ENCODE results near the gene SEMA3A. TPM values are rescaled to one million over a fixed set of nuclear protein-coding genes. Genes with fewer than 3 reads are reported as not detected.
"Not testable (repeated sequence)": the region's sequence is repeated elsewhere in the genome, so short reads cannot be mapped to it uniquely, and the experiment has no call there.

Gene SEMA3A
- polyA plus RNA-seq, 1 donor from 2014 or later, result 0.08 TPM

GRCh38 chr7:84091318-84091717 lies 103.3 kb downstream of the SEMA3A start:
- Mint-ChIP-seq H3K36me3 (no peaks in the 10 kb centered on the region), H3K4me3 (no peak overlapping the region), H3K4me1 (peaks cover 0 to 3% (median 0%) of the 10 kb centered on the region in 3 donors), H3K27me3 (no peaks in the 10 kb centered on the region), H3K9me3 (peaks cover 0 to 9% (median 2%) of the 10 kb centered on the region in 3 donors), H3K27ac (no peak overlapping the region)

- no peaks in the 10 kb centered on the region for H3K27me3 Mint-ChIP-seq
- H3K27ac Mint-ChIP-seq, result no peak overlapping the region
Observed at GRCh38 chr7:84088802-84089201, 105.8 kb downstream of the SEMA3A start.

GRCh38 chr7:84085998-84086397 lies 108.6 kb downstream of the SEMA3A start:
- no peak overlapping the region for H3K27ac Mint-ChIP-seq
- no peaks in the 10 kb centered on the region for H3K4me1 Mint-ChIP-seq
- no peaks in the 10 kb centered on the region for H3K27me3 Mint-ChIP-seq
- peaks cover 0 to 2% (median 0%) of the 10 kb centered on the region in 3 donors for H3K9me3 Mint-ChIP-seq
- H3K4me3 Mint-ChIP-seq, result no peak overlapping the region
- H3K36me3 Mint-ChIP-seq, result no peaks in the 10 kb centered on the region

More at GRCh38 chr7:84088802-84089201, 105.8 kb downstream of the SEMA3A start:
- H3K36me3 Mint-ChIP-seq, result no peaks in the 10 kb centered on the region
- H3K4me3 Mint-ChIP-seq, result no peak overlapping the region
- peaks cover 0 to 3% (median 0%) of the 10 kb centered on the region in 3 donors for H3K4me1 Mint-ChIP-seq
- peaks cover 2 to 9% (median 2%) of the 10 kb centered on the region in 3 donors for H3K9me3 Mint-ChIP-seq

GRCh38 chr7:84085147-84085546 lies 109.4 kb downstream of the SEMA3A start:
- Mint-ChIP-seq H3K36me3 (no peaks in the 10 kb centered on the region), H3K4me3 (no peak overlapping the region), H3K9me3 (peaks cover 0 to 2% (median 0%) of the 10 kb centered on the region in 3 donors), H3K27ac (no peak overlapping the region), H3K27me3 (no peaks in the 10 kb centered on the region), H3K4me1 (no peaks in the 10 kb centered on the region)

GRCh38 chr7:84083846-84084245 lies 110.7 kb downstream of the SEMA3A start:
- Mint-ChIP-seq H3K36me3 (no peaks in the 10 kb centered on the region), H3K27ac (no peak overlapping the region), H3K4me3 (no peak overlapping the region), H3K4me1 (no peaks in the 10 kb centered on the region), H3K9me3 (peaks cover 0 to 2% (median 0%) of the 10 kb centered on the region in 3 donors), H3K27me3 (no peaks in the 10 kb centered on the region)

GRCh38 chr7:84081973-84082522 lies 112.5 kb downstream of the SEMA3A start:
- Mint-ChIP-seq H3K4me1 (no peaks in the 10 kb centered on the region), H3K27me3 (no peaks in the 10 kb centered on the region), H3K4me3 (no peak overlapping the region), H3K27ac (no peak overlapping the region), H3K9me3 (peaks cover 0 to 2% (median 0%) of the 10 kb centered on the region in 3 donors), H3K36me3 (no peaks in the 10 kb centered on the region)

- no peak overlapping the region for H3K4me3 Mint-ChIP-seq
- no peaks in the 10 kb centered on the region for H3K4me1 Mint-ChIP-seq
- H3K27ac Mint-ChIP-seq, result no peak overlapping the region
Observed at GRCh38 chr7:84077336-84077735, 117.3 kb downstream of the SEMA3A start.

GRCh38 chr7:84076219-84076618 lies 118.4 kb downstream of the SEMA3A start:
- Mint-ChIP-seq H3K4me1 (no peaks in the 10 kb centered on the region), H3K4me3 (no peak overlapping the region), H3K27ac (no peak overlapping the region)

More at GRCh38 chr7:84077336-84077735, 117.3 kb downstream of the SEMA3A start:
- no peaks in the 10 kb centered on the region for H3K27me3 Mint-ChIP-seq
- no peaks in the 10 kb centered on the region for H3K9me3 Mint-ChIP-seq
- H3K36me3 Mint-ChIP-seq, result no peaks in the 10 kb centered on the region

GRCh38 chr7:84073186-84073875 lies 121.3 kb downstream of the SEMA3A start:
- Mint-ChIP-seq H3K9me3 (peaks cover 0 to 1% (median 0%) of the 10 kb centered on the region in 3 donors), H3K36me3 (no peaks in the 10 kb centered on the region), H3K27me3 (no peaks in the 10 kb centered on the region), H3K27ac (no peak overlapping the region), H3K4me1 (no peaks in the 10 kb centered on the region), H3K4me3 (no peak overlapping the region)

More at GRCh38 chr7:84076219-84076618, 118.4 kb downstream of the SEMA3A start:
- H3K36me3 Mint-ChIP-seq, result no peaks in the 10 kb centered on the region
- H3K9me3 Mint-ChIP-seq, result peaks cover 0 to under 1% (median 0%) of the 10 kb centered on the region in 3 donors
- H3K27me3 Mint-ChIP-seq, result no peaks in the 10 kb centered on the region

- Mint-ChIP-seq H3K27ac (no peak overlapping the region), H3K4me3 (no peak overlapping the region), H3K36me3 (no peaks in the 10 kb centered on the region), H3K27me3 (no peaks in the 10 kb centered on the region), H3K4me1 (no peaks in the 10 kb centered on the region), H3K9me3 (peaks cover 0 to 1% (median 0%) of the 10 kb centered on the region in 3 donors)
Observed at GRCh38 chr7:84070770-84071169, 123.8 kb downstream of the SEMA3A start.

GRCh38 chr7:84069999-84070500 lies 124.5 kb downstream of the SEMA3A start:
- no peaks in the 10 kb centered on the region for H3K27me3 Mint-ChIP-seq
- H3K9me3 Mint-ChIP-seq, result peaks cover 0 to 1% (median 0%) of the 10 kb centered on the region in 3 donors
- no peak overlapping the region for H3K4me3 Mint-ChIP-seq
- H3K36me3 Mint-ChIP-seq, result no peaks in the 10 kb centered on the region
- H3K27ac Mint-ChIP-seq, result no peak overlapping the region
- no peaks in the 10 kb centered on the region for H3K4me1 Mint-ChIP-seq

- no peaks in the 10 kb centered on the region for H3K27me3 Mint-ChIP-seq
- peaks cover 0 to 1% (median 0%) of the 10 kb centered on the region in 3 donors for H3K9me3 Mint-ChIP-seq
- no peak overlapping the region for H3K27ac Mint-ChIP-seq
- no peaks in the 10 kb centered on the region for H3K36me3 Mint-ChIP-seq
- H3K4me1 Mint-ChIP-seq, result no peaks in the 10 kb centered on the region
- H3K4me3 Mint-ChIP-seq, result no peak overlapping the region
Observed at GRCh38 chr7:84069033-84069432, 125.6 kb downstream of the SEMA3A start.

GRCh38 chr7:84062489-84062901 lies 132.1 kb downstream of the SEMA3A start:
- H3K27me3 Mint-ChIP-seq, H3K9me3 Mint-ChIP-seq, H3K4me1 Mint-ChIP-seq, H3K36me3 Mint-ChIP-seq, H3K4me3 Mint-ChIP-seq, H3K27ac Mint-ChIP-seq: not testable (repeated sequence)

GRCh38 chr7:84060760-84061261 lies 133.8 kb downstream of the SEMA3A start:
- H3K9me3 Mint-ChIP-seq, result no peaks in the 10 kb centered on the region

GRCh38 chr7:84060000-84060399 lies 134.6 kb downstream of the SEMA3A start:
- Mint-ChIP-seq H3K27me3 (no peaks in the 10 kb centered on the region), H3K36me3 (no peaks in the 10 kb centered on the region), H3K9me3 (no peaks in the 10 kb centered on the region), H3K4me1 (no peaks in the 10 kb centered on the region), H3K27ac (no peak overlapping the region), H3K4me3 (no peak overlapping the region)

More at GRCh38 chr7:84060760-84061261, 133.8 kb downstream of the SEMA3A start:
- no peak overlapping the region for H3K27ac Mint-ChIP-seq
- H3K36me3 Mint-ChIP-seq, result no peaks in the 10 kb centered on the region
- no peak overlapping the region for H3K4me3 Mint-ChIP-seq
- no peaks in the 10 kb centered on the region for H3K4me1 Mint-ChIP-seq
- H3K27me3 Mint-ChIP-seq, result no peaks in the 10 kb centered on the region
